Neural cell (in vitro differentiated cells): ENCODE results near the gene BTNL8.

Source experiments
- EP300 ChIP-seq: fragments of 450-650 bp; conservative IDR thresholded peaks from 2 replicates; pipeline ENCODE4 v1.6.1; 2014; ENCODE audit warnings: antibody characterized with exemption, mild to moderate bottlenecking, moderate library complexity; ENCODE audit not compliant: poor library complexity, severe bottlenecking
- EZH2 ChIP-seq: fragments of 200-600, 300-800 bp; shearing (Covaris generic), sonication (generic); IDR thresholded peaks from 2 replicates; pipeline ENCODE4 v1.6.1; 2014; ENCODE audit warnings: antibody characterized with exemption, low read length, borderline replicate concordance, mild to moderate bottlenecking; ENCODE audit not compliant: insufficient read depth, poor library complexity, severe bottlenecking
- POLR2AphosphoS5 ChIP-seq: IDR thresholded peaks from 2 replicates; pipeline ENCODE4 v1.6.1; 2012
- RAD21 ChIP-seq: fragments of 450-650 bp; conservative IDR thresholded peaks from 2 replicates; pipeline ENCODE4 v1.6.1; 2014; ENCODE audit warnings: antibody characterized with exemption, mild to moderate bottlenecking, moderate library complexity
- TAF1 ChIP-seq: IDR thresholded peaks from 2 replicates; pipeline ENCODE4 v1.6.1; 2012; ENCODE audit warnings: low read depth
- TF ChIP-seq, protein P1 (sequence below): fragments of 450-650 bp; IDR thresholded peaks from 2 replicates; pipeline ENCODE4 v1.5.1; 2014; ENCODE audit warnings: antibody characterized with exemption, mild to moderate bottlenecking, moderate library complexity; ENCODE audit not compliant: poor library complexity, severe bottlenecking
- TF ChIP-seq, protein P2 (sequence below): IDR thresholded peaks from 2 replicates; pipeline ENCODE4 v1.6.1; 2012; ENCODE audit warnings: borderline replicate concordance

DNA sequence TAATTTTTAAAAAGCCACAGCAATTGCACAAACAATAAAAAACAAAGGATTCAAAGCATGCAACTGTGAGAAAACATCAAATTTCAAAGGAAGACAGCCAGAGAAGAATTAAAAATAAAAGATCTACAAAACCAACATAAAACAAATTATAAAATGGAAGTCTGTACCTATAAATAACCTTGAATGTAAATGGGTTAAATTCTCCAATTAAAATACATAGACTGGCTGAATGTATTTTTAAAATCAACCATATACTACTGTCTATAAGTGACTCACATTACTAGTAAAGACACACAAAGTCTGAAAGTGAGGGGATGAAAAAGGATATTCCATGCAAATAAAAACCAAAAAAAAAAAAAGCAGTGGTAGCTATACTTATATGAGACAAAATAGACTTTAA is 33.7 kb downstream of the BTNL8 start:
- no peak for TF ChIP-seq EZH2
- TF ChIP-seq, protein P1, sequence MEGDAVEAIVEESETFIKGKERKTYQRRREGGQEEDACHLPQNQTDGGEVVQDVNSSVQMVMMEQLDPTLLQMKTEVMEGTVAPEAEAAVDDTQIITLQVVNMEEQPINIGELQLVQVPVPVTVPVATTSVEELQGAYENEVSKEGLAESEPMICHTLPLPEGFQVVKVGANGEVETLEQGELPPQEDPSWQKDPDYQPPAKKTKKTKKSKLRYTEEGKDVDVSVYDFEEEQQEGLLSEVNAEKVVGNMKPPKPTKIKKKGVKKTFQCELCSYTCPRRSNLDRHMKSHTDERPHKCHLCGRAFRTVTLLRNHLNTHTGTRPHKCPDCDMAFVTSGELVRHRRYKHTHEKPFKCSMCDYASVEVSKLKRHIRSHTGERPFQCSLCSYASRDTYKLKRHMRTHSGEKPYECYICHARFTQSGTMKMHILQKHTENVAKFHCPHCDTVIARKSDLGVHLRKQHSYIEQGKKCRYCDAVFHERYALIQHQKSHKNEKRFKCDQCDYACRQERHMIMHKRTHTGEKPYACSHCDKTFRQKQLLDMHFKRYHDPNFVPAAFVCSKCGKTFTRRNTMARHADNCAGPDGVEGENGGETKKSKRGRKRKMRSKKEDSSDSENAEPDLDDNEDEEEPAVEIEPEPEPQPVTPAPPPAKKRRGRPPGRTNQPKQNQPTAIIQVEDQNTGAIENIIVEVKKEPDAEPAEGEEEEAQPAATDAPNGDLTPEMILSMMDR: no peak
- TF ChIP-seq, protein P2, sequence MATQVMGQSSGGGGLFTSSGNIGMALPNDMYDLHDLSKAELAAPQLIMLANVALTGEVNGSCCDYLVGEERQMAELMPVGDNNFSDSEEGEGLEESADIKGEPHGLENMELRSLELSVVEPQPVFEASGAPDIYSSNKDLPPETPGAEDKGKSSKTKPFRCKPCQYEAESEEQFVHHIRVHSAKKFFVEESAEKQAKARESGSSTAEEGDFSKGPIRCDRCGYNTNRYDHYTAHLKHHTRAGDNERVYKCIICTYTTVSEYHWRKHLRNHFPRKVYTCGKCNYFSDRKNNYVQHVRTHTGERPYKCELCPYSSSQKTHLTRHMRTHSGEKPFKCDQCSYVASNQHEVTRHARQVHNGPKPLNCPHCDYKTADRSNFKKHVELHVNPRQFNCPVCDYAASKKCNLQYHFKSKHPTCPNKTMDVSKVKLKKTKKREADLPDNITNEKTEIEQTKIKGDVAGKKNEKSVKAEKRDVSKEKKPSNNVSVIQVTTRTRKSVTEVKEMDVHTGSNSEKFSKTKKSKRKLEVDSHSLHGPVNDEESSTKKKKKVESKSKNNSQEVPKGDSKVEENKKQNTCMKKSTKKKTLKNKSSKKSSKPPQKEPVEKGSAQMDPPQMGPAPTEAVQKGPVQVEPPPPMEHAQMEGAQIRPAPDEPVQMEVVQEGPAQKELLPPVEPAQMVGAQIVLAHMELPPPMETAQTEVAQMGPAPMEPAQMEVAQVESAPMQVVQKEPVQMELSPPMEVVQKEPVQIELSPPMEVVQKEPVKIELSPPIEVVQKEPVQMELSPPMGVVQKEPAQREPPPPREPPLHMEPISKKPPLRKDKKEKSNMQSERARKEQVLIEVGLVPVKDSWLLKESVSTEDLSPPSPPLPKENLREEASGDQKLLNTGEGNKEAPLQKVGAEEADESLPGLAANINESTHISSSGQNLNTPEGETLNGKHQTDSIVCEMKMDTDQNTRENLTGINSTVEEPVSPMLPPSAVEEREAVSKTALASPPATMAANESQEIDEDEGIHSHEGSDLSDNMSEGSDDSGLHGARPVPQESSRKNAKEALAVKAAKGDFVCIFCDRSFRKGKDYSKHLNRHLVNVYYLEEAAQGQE: no peak
- TF ChIP-seq EP300: no peak
- no peak for TF ChIP-seq RAD21
- no peak for TF ChIP-seq POLR2AphosphoS5
- TF ChIP-seq TAF1: no peak
